ENCODE results near the gene OR1M1. TPM values are rescaled to one million over a fixed set of nuclear protein-coding genes. Genes with fewer than 3 reads are reported as not detected.

The OR1M1 gene
- total RNA-seq, 2 experiments from 2014 or later: not detected

GRCh38 chr19:9107375-9107774 lies 20.5 kb downstream of the OR1M1 start, which contains the start of gene OR7G2:
TSS of gene OR7G2 (minus strand) at chr19:9107475. CDS start at chr19:9103243, 4,232 bp downstream.
- Mint-ChIP-seq H3K36me3 (ENCODE audit: low read depth) (no peaks in the 10 kb centered on the region), H3K9me3 (no peaks in the 10 kb centered on the region), H3K4me3 (no peak within 1 kb of the TSS), H3K27ac (no peak within 1 kb of the TSS), H3K4me1 (ENCODE audit: low read depth) (no peaks in the 10 kb centered on the region), H3K27me3 (peaks cover 36% of the 10 kb centered on the region)
- ChIA-PET CTCF (no interaction called here), POLR2A (no interaction called here)
- TF ChIP-seq CTCF (IDR thresholded peaks at IDR 0.05): no peak
- no peak within 1 kb of the TSS for H3K27ac ChIP-seq (ENCODE audit: low read depth in 1 of 2, low read length in 2 of 2)
- no peaks in the 10 kb centered on the region for H3K36me3 ChIP-seq (ENCODE audit: insufficient read depth, low read length)
- intact Hi-C loops (cut with DNase I, micrococcal nuclease): no loop called here
- no peak within 1 kb of the TSS for H3K4me3 ChIP-seq (ENCODE audit: low read length)
- no peaks in the 10 kb centered on the region for H3K4me1 ChIP-seq (ENCODE audit: insufficient read depth, low read length)
- peaks cover 2 to 4% of the 10 kb centered on the region in 2 experiments for H3K27me3 ChIP-seq (ENCODE audit: control insufficient read depth in 1 of 2, insufficient read depth in 2 of 2, low read length in 2 of 2)
- DNase-seq (no peak), ATAC-seq (ENCODE audit: poor library complexity) (no peak)
- H3K9me3 ChIP-seq (ENCODE audit: control insufficient read depth in 1 of 2, insufficient read depth in 1 of 2, low read length in 2 of 2): no peaks in the 10 kb centered on the region

GRCh38 chr19:9109959-9110358 lies 23.1 kb downstream of the OR1M1 start:
- Mint-ChIP-seq H3K4me1 (ENCODE audit: low read depth) (no peaks in the 10 kb centered on the region), H3K4me3 (no peak overlapping the region), H3K9me3 (no peaks in the 10 kb centered on the region), H3K27me3 (peaks cover 36% of the 10 kb centered on the region), H3K36me3 (ENCODE audit: low read depth) (no peaks in the 10 kb centered on the region), H3K27ac (no peak overlapping the region)
- POLR2A ChIA-PET: no interaction called here
- CTCF ChIA-PET: no interaction called here
- Histone ChIP-seq H3K4me3 (ENCODE audit: low read length) (no peak overlapping the region), H3K4me1 (ENCODE audit: insufficient read depth, low read length) (no peaks in the 10 kb centered on the region), H3K27me3 (ENCODE audit: control insufficient read depth in 1 of 2, insufficient read depth in 2 of 2, low read length in 2 of 2) (peaks cover 2 to 4% of the 10 kb centered on the region in 2 experiments), H3K36me3 (ENCODE audit: insufficient read depth, low read length) (no peaks in the 10 kb centered on the region), H3K9me3 (ENCODE audit: control insufficient read depth in 1 of 2, insufficient read depth in 1 of 2, low read length in 2 of 2) (no peaks in the 10 kb centered on the region), H3K27ac (ENCODE audit: low read depth in 1 of 2, low read length in 2 of 2) (no peak overlapping the region)
- TF ChIP-seq CTCF (IDR thresholded peaks at IDR 0.05): no peak
- ATAC-seq (ENCODE audit: poor library complexity) (no peak), DNase-seq (no peak)
- intact Hi-C loops (cut with DNase I, micrococcal nuclease): no loop called here

GRCh38 chr19:9115307-9115813 lies 28.5 kb downstream of the OR1M1 start, which contains the start of gene OR7G1:
TSS of gene OR7G1 (minus strand) at chr19:9115763. CDS start at chr19:9115763, 0 bp downstream.
- Mint-ChIP-seq H3K9me3 (no peaks in the 10 kb centered on the region), H3K27ac (no peak within 1 kb of the TSS), H3K4me1 (ENCODE audit: low read depth) (no peaks in the 10 kb centered on the region), H3K36me3 (ENCODE audit: low read depth) (no peaks in the 10 kb centered on the region), H3K4me3 (no peak within 1 kb of the TSS), H3K27me3 (peaks cover 39% of the 10 kb centered on the region)
- CTCF ChIA-PET: no interaction called here
- ATAC-seq (ENCODE audit: poor library complexity): no peak
- H3K9me3 ChIP-seq (ENCODE audit: control insufficient read depth in 1 of 2, insufficient read depth in 1 of 2, low read length in 2 of 2): no peaks in the 10 kb centered on the region
- DNase-seq: no peak
- POLR2A ChIA-PET: no interaction called here
- intact Hi-C loops (cut with DNase I, micrococcal nuclease): no loop called here
- no peak within 1 kb of the TSS for H3K4me3 ChIP-seq (ENCODE audit: low read length)
- no peak for TF ChIP-seq CTCF (IDR thresholded peaks at IDR 0.05)
- H3K36me3 ChIP-seq (ENCODE audit: insufficient read depth, low read length): no peaks in the 10 kb centered on the region
- no peaks in the 10 kb centered on the region for H3K4me1 ChIP-seq (ENCODE audit: insufficient read depth, low read length)
- H3K27me3 ChIP-seq (ENCODE audit: control insufficient read depth in 1 of 2, insufficient read depth in 2 of 2, low read length in 2 of 2): no peaks in the 10 kb centered on the region
- H3K27ac ChIP-seq (ENCODE audit: low read depth in 1 of 2, low read length in 2 of 2): no peak within 1 kb of the TSS

All from CD4-positive, alpha-beta T cell (primary cell).